Sigmoid colon (tissue), 4 donors: ENCODE data around the gene SRGAP2C.
"Not testable (repeated sequence)": the region's sequence is repeated elsewhere in the genome, so short reads cannot be mapped to it uniquely, and the experiment has no call there.

Experiments
- EP300 ChIP-seq, 4 donors: sonication (generic); formaldehyde crosslinking; IDR thresholded peaks; one replicate each; pipeline ENCODE4 v1.6.1; 2017; ENCODE audit warnings: antibody characterized with exemption in 4 of 4
- POLR2A ChIP-seq, 2 donors: fragments of 450-650 bp; IDR thresholded peaks; one replicate each; pipeline ENCODE4 v1.6.1; 2016; ENCODE audit warnings: antibody characterized with exemption in 2 of 2, mild to moderate bottlenecking in 2 of 2, moderate library complexity in 2 of 2
- POLR2AphosphoS5 ChIP-seq, 4 donors: sonication (generic); formaldehyde crosslinking; IDR thresholded peaks; one replicate each; pipeline ENCODE4 v1.6.1; 2017; ENCODE audit warnings: antibody characterized with exemption in 4 of 4

DNA sequence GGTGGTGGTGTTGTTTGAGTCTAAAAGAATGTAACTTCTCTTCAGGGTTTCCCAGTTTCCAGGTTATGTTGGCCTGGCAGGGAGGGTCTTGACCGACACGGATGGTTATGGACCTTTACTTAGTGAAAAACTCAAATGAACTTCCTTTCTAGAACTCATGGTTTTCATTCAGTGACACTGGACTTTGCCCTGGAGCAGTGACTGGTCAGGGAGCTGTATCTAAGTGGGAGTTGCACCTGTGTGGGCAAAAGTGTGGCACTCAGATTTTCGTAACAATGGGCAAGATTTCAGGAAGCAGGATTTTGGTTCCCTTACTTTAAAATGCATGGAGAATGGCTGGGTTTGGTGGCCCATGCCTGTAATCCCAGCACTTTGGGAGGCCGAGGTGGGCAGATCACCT, 67.9 kb downstream of the SRGAP2C start:
- not testable (repeated sequence) for TF ChIP-seq POLR2AphosphoS5, POLR2A, EP300 (IDR thresholded peaks at IDR 0.05)
